Fibroblast of villous mesenchyme (primary cell): ENCODE data around the gene CAPN15. TPM values are rescaled to one million over a fixed set of nuclear protein-coding genes. Genes with fewer than 3 reads are reported as not detected.

ENCODE experiments used
- DNase-seq: peaks from one replicate; pipeline ENCODE4 v3.0.0-alpha.2; 2010; ENCODE audit warnings: low read depth
- H3K4me3 ChIP-seq: 2 replicates; pipeline ENCODE4 v1.5.1; 2011; ENCODE audit warnings: low read depth, mild to moderate bottlenecking, low read length
- total RNA-seq: library from RNA; depleted of rRNA; stranded (reverse); fragments of >200 nt; gene quantifications from 2 replicates; pipeline ENCODE4 v1.2.3, GENCODE V29; 2012
- TF ChIP-seq, protein P1 (sequence below): IDR thresholded peaks from 2 replicates; pipeline ENCODE4 v1.5.1; 2012; ENCODE audit warnings: low read depth, mild to moderate bottlenecking, low read length; ENCODE audit not compliant: insufficient read depth

Gene CAPN15
- total RNA-seq, 1 donor: 37.1 TPM

GRCh38 chr16:559411-560203 is 32.1 kb downstream of the CAPN15 start:
- TF ChIP-seq, protein P1, sequence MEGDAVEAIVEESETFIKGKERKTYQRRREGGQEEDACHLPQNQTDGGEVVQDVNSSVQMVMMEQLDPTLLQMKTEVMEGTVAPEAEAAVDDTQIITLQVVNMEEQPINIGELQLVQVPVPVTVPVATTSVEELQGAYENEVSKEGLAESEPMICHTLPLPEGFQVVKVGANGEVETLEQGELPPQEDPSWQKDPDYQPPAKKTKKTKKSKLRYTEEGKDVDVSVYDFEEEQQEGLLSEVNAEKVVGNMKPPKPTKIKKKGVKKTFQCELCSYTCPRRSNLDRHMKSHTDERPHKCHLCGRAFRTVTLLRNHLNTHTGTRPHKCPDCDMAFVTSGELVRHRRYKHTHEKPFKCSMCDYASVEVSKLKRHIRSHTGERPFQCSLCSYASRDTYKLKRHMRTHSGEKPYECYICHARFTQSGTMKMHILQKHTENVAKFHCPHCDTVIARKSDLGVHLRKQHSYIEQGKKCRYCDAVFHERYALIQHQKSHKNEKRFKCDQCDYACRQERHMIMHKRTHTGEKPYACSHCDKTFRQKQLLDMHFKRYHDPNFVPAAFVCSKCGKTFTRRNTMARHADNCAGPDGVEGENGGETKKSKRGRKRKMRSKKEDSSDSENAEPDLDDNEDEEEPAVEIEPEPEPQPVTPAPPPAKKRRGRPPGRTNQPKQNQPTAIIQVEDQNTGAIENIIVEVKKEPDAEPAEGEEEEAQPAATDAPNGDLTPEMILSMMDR: no peak
- DNase-seq: no peak
- no peak overlapping the region for H3K4me3 ChIP-seq

DNA sequence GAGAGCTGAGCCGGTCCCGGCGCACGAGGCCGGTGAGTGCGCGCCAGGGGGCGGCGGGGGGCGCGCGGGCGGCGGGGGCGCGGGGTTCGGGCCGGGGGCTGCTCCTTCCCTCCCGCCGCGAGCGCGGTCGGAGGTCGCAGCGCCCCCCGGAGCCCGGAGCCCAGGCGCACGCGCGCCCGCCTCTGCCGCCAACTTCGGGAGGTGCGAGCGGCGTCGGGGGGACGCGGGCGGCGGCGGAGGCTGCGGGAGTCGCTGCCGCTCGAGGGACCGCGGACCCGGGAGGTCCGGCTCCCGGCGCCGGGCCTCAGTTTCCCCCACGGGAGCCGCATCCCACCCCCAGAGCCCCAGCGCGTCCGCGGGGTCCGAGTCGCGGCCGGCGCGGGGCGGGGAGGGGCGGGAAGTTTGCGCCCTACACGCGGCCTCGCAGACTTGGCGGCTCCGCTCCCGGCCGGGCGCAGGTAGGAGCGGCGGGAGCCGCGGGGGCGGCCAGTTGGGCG is 32.7 kb downstream of the CAPN15 start, which contains the start of gene PRR35:
Gene PRR35 (plus strand): TSS at position 191 of the 497 bp plus-strand sequence. CDS start 2,901 bp downstream, outside the sequence.
- TF ChIP-seq, protein P1: no peak
- H3K4me3 ChIP-seq: no peak within 1 kb of the TSS
- DNase-seq: no peak

GRCh38 chr16:560701-561412 is 33.3 kb downstream of the CAPN15 start:
- TF ChIP-seq, protein P1: no peak
- DNase-seq: no peak
- no peak overlapping the region for H3K4me3 ChIP-seq

- no peak overlapping the region for H3K4me3 ChIP-seq
- TF ChIP-seq, protein P1: no peak
- DNase-seq: no peak
Observed at GRCh38 chr16:561413-561794, 33.9 kb downstream of the CAPN15 start.

DNA sequence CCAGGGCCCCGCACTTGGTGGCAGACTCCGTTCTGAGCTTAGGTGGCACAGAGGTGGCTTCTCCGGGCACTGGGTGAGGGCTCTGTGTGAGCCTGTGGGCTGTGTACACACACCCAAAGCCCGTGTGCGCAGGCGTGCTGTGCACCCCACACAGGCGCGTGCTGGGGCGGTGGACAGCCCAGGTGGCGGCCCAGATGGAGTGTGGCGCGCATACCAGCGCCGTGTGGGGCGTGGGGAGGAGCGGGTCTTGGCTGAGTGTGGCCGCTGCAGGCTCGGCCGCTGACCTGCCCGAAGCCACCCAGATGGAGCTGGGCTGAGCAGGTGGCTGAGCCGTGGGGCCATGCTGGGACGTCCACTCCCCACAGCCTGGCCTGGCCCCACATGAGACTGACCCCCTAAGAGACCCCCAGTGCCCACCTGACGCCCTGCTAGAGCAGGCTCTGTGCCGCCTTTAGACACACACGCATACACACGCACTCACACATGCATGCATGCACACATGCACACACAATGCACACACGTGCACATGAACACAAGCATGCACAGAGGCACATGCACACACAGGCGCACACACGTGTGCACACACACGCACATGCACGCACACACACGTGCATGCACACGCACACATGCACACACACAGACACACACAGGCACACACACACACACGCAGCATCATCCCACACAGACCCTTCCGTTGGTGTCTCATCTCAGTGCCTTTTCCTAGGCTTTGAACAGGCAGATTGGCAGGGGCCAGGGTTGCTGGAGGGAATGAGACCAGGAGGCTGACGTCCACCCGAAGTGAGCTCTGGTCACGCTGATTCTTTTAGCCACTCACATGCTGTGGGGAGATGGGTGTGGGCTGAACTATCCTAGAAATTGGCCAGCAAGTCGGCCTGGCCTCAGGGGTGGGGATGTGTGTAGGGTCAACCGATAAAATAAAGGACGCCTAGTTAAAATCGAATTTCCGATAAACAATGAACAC is 34.7 kb downstream of the CAPN15 start:
- TF ChIP-seq, protein P1: no peak
- no peak overlapping the region for H3K4me3 ChIP-seq
- no peak for DNase-seq

GRCh38 chr16:563072-563644 is 35.6 kb downstream of the CAPN15 start:
- TF ChIP-seq, protein P1: no peak
- DNase-seq: no peak

More at GRCh38 chr16:563072-563644, 35.6 kb downstream of the CAPN15 start:
- H3K4me3 ChIP-seq: no peak overlapping the region
